Transverse colon (tissue), 1 donor: ENCODE results near the gene SPAG7.

ENCODE experiments used
- EP300 ChIP-seq: sonication (generic); formaldehyde crosslinking; IDR thresholded peaks from one replicate; pipeline ENCODE4 v1.6.1; 2017; ENCODE audit warnings: antibody characterized with exemption, low read depth
- POLR2A ChIP-seq: fragments of 450-650 bp; IDR thresholded peaks from one replicate; pipeline ENCODE4 v1.6.1; 2016; ENCODE audit warnings: antibody characterized with exemption, mild to moderate bottlenecking, moderate library complexity

- TF ChIP-seq EP300 (no peak), POLR2A (no peak)
These were observed 23.5 kb downstream of the SPAG7 start for GRCh38 chr17:4944163-4944553.
